Motor neuron (in vitro differentiated cells): ENCODE data around the gene TSPAN18. TPM values are rescaled to one million over a fixed set of nuclear protein-coding genes. Genes with fewer than 3 reads are reported as not detected.

ENCODE experiments used
- ATAC-seq, 8 experiments: fragments of 200-7000 bp; cut with Tn5 transposase; replicated peaks in 6 of 8; 2 replicates each; pipeline ENCODE4 v1.8.0; 2021; ENCODE audit warnings: mild to moderate bottlenecking in 8 of 8, moderate library complexity in 8 of 8
- H3K27ac ChIP-seq, 2 donors: fragments of 250-450 bp; sonication (Bioruptor Pico); 2 replicates each; pipeline ENCODE4 v1.9.0; 2021; ENCODE audit warnings: antibody characterized with exemption in 2 of 2, mild to moderate bottlenecking in 2 of 2, moderate library complexity in 1 of 2
- H3K4me1 ChIP-seq, 2 donors: fragments of 250-450 bp; sonication (Bioruptor Pico); replicated peaks in 1 of 2; 2 replicates each; pipeline ENCODE4 v1.6.1; 2021; ENCODE audit warnings: antibody characterized with exemption in 2 of 2, mild to moderate bottlenecking in 2 of 2, moderate library complexity in 1 of 2
- H3K4me3 ChIP-seq, 5 donors: fragments of 250-450 bp; sonication (Bioruptor Pico); 2 replicates each; pipeline ENCODE4 v1.9.0; 2021; ENCODE audit warnings: antibody characterized with exemption in 5 of 5, mild to moderate bottlenecking in 5 of 5, moderate library complexity in 4 of 5
- WGBS, 10 experiments: fragments of 450-650 bp; shearing (Covaris generic); methylation state at CpG; one replicate each; pipeline ENCODE4 v1.0.0; 2022; 5-methylcytosine and 5-hydroxymethylcytosine counted together
- in situ Hi-C, 9 experiments: fragments of 400-800 bp; cut with MboI; loops; one replicate each; pipeline ENCODE4 v1.15.0; 2021; ENCODE audit warnings: low sequenced_read_pairs in 9 of 9, low pct_unique_long_range_greater_than_20kb in 2 of 9; ENCODE audit not compliant: unreplicated experiment in 9 of 9
- total RNA-seq, 8 experiments: library from RNA; unstranded; fragments of 300-600 nt; gene quantifications; 2 replicates each; pipeline versions ENCODE4 v1.2.3 to v1.2.4, GENCODE V29; 2022

The TSPAN18 gene
- total RNA-seq, 8 experiments from 2014 or later: 17.4 to 128 (median 30.2) TPM

GRCh38 chr11:44913502-44913901, 186.7 kb downstream of the TSPAN18 start:
- H3K4me1 ChIP-seq: peaks cover 26 to 29% of the 10 kb centered on the region in 2 donors
- no peak overlapping the region for H3K27ac ChIP-seq
- H3K4me3 ChIP-seq: no peak overlapping the region
- ATAC-seq: peak in 2 of 8 experiments; percentile 11 to 46
- in situ Hi-C loops: loop anchor here (10.0 to 25.0 kb wide), 5 partner anchors 176 to 301 kb away; partner anchors contain the start of gene TSPAN18 (in 1 of the 9)

DNA sequence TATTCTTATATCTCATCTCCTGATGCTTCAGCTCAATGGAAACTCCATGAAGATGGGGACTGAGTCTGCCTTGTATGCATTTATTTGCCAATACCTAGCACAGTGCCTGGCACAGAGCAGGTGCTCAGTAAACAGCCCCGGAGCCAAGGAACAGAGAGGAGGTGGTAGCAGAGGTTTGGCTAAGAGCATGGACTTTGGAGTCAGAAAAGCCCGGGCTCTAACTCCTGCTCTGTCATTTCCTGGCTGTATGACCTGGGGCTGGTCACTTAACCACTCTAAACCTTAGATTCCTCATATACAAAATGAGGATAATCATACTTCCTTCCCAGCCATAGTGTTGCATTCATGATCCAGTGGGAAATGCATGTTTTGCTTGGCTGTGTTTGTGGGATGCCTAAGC, 187.3 kb downstream of the TSPAN18 start:
- ATAC-seq: no peak
- Histone ChIP-seq H3K27ac (no peak overlapping the region), H3K4me3 (no peak overlapping the region), H3K4me1 (peaks cover 26 to 29% of the 10 kb centered on the region in 2 donors)
- in situ Hi-C loops: loop anchor here (10.0 to 25.0 kb wide), 5 partner anchors 177 to 302 kb away; partner anchors contain the start of gene TSPAN18 (in 1 of the 9)
- 48 to 100% (median 100%) methylated on average over 1 to 2 of the region's 2 CpGs; no CpG with 5 or more reads in 4 of the 10 experiments for WGBS, 10 experiments

DNA sequence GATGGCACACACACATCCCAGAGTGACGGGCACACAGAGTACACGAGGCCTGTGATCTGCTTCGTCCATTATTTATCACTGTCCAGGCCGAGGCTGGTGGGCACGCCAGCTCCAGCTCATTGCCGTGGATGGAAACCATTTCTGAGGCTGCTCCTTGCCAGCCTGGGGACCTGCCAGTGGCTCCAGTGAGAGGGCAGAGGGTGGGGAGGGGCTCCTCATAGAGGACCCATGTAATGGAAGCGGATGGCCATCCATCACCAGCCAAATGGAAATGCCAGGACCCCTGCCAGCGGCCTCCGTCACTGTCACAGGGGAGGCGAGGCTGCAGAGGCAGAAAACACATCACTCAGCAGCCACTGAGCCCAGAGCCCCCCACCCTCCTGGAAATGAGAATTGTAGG, 188.2 kb downstream of the TSPAN18 start:
- 60 to 79% (median 68%) methylated on average over 1 to 6 of the region's 10 CpGs; no CpG with 5 or more reads in 7 of the 10 experiments for WGBS, 10 experiments
- ATAC-seq: peak in 3 of 8 experiments; percentile 5 to 45 (median 22)
- no peak overlapping the region for H3K27ac ChIP-seq
- no peak overlapping the region for H3K4me3 ChIP-seq
- in situ Hi-C loops: loop anchor here (10.0 to 25.0 kb wide), 5 partner anchors 178 to 303 kb away; partner anchors contain the start of gene TSPAN18 (in 1 of the 9)
- H3K4me1 ChIP-seq: peaks cover 26 to 29% of the 10 kb centered on the region in 2 donors

DNA sequence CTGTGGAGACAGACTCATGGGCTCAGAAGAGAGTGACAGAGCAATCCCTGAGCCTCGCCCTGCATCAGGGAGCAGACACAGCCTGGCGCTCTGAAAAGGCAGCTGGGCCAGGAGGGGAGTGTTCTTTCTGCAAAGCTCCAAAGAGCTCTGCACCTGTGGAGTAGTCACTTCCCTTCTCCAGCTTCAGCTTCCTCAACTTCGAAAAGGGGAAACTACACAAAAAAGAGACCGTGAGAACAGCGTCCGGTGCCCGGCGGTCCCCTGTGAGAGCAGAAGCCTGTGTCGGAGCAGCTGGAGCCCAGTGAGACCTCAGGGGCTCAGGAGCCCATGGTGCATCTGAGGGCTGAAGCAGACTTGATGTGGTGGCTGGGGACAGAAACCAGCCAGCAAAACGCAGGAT, 188.9 kb downstream of the TSPAN18 start:
- in situ Hi-C loops: loop anchor here (10.0 to 25.0 kb wide), 5 partner anchors 178 to 303 kb away; partner anchors contain the start of gene TSPAN18 (in 1 of the 9)
- ATAC-seq: no peak
- 80 to 100% methylated on average over 1 to 2 of the region's 10 CpGs; no CpG with 5 or more reads in 8 of the 10 experiments for WGBS, 10 experiments
- H3K27ac ChIP-seq: no peak overlapping the region
- H3K4me1 ChIP-seq: peaks cover 24 to 25% of the 10 kb centered on the region in 2 donors
- no peak overlapping the region for H3K4me3 ChIP-seq

DNA sequence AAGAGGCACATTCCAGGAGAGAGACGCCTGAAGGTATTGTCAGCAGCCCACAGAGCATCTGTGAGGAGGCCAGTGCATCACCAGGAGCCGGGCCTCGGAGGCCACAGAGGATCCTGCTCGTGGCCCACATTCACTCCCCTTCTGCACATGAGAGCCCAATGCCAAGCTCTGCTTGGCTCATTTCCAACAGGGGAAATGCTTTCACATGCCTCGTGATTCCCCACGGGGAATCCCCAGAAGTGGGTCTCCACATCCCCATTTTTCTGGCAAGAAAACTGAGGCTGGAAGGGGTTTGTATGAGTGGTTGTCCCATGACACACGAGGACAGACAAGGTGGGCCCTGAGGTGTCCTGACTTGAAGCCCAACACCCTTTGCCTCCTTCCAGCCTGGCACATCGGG, 189.6 kb downstream of the TSPAN18 start:
- Histone ChIP-seq H3K27ac (no peak overlapping the region), H3K4me3 (no peak overlapping the region), H3K4me1 (peaks cover 17% of the 10 kb centered on the region in 2 donors)
- no peak for ATAC-seq
- in situ Hi-C loops: loop anchor here (10.0 to 25.0 kb wide), 5 partner anchors 179 to 304 kb away; partner anchors contain the start of gene TSPAN18 (in 1 of the 9)
- WGBS, 10 experiments: 100% methylated on average over 1 to 3 of the region's 8 CpGs; no CpG with 5 or more reads in 7 of the 10 experiments

GRCh38 chr11:44916801-44917385, 190.1 kb downstream of the TSPAN18 start:
- no peak overlapping the region for H3K4me3 ChIP-seq
- ATAC-seq: no peak
- peaks cover 11 to 12% of the 10 kb centered on the region in 2 donors for H3K4me1 ChIP-seq
- WGBS, 10 experiments: 0 to 100% (median 87%) methylated on average over 1 to 3 of the region's 10 CpGs; no CpG with 5 or more reads in 7 of the 10 experiments
- in situ Hi-C loops: loop anchor here (10.0 to 25.0 kb wide), 5 partner anchors 180 to 305 kb away; partner anchors contain the start of gene TSPAN18 (in 1 of the 9)
- no peak overlapping the region for H3K27ac ChIP-seq

GRCh38 chr11:44917741-44918140, 191.0 kb downstream of the TSPAN18 start:
- no peak for ATAC-seq
- no peak overlapping the region for H3K4me3 ChIP-seq
- in situ Hi-C loops: loop anchor here (10.0 to 25.0 kb wide), 5 partner anchors 180 to 305 kb away; partner anchors contain the start of gene TSPAN18 (in 1 of the 9)
- no peak overlapping the region for H3K27ac ChIP-seq
- WGBS, 10 experiments: 100% methylated on average over 1 to 4 of the region's 4 CpGs; no CpG with 5 or more reads in 4 of the 10 experiments
- H3K4me1 ChIP-seq: peaks cover 5 to 7% of the 10 kb centered on the region in 2 donors

GRCh38 chr11:44920451-44920850, 193.7 kb downstream of the TSPAN18 start:
- H3K4me3 ChIP-seq: no peak overlapping the region
- in situ Hi-C loops: loop anchor here in 4 of 9 experiments (25.0 kb wide), 3 partner anchors 183 to 308 kb away; partner anchors contain the start of gene TSPAN18 (in 1 of the 4)

GRCh38 chr11:44923115-44923514, 196.4 kb downstream of the TSPAN18 start:
- H3K4me3 ChIP-seq: no peak overlapping the region
- in situ Hi-C loops: loop anchor here in 4 of 9 experiments (25.0 kb wide), 3 partner anchors 186 to 311 kb away; partner anchors contain the start of gene TSPAN18 (in 1 of the 4)
- H3K27ac ChIP-seq: no peak overlapping the region
- no peak for ATAC-seq
- 87 to 100% (median 96%) methylated on average over 2 to 4 of the region's 7 CpGs; no CpG with 5 or more reads in 7 of the 10 experiments for WGBS, 10 experiments
- H3K4me1 ChIP-seq: peaks cover 0 to 3% of the 10 kb centered on the region in 2 donors

More at GRCh38 chr11:44920451-44920850, 193.7 kb downstream of the TSPAN18 start:
- Histone ChIP-seq H3K4me1 (peaks cover 0 to 2% of the 10 kb centered on the region in 2 donors), H3K27ac (no peak overlapping the region)
- 0 to 83% (median 80%) methylated on average over 1 to 3 of the region's 7 CpGs; no CpG with 5 or more reads in 4 of the 10 experiments for WGBS, 10 experiments
- ATAC-seq: no peak

GRCh38 chr11:44923806-44924205, 197.0 kb downstream of the TSPAN18 start:
- no peak for ATAC-seq
- 80 to 100% (median 100%) methylated on average over 1 of the region's 3 CpGs; no CpG with 5 or more reads in 7 of the 10 experiments for WGBS, 10 experiments
- Histone ChIP-seq H3K4me1 (peaks cover 0 to 3% of the 10 kb centered on the region in 2 donors), H3K4me3 (no peak overlapping the region), H3K27ac (no peak overlapping the region)
- in situ Hi-C loops: loop anchor here in 4 of 9 experiments (25.0 kb wide), 3 partner anchors 187 to 312 kb away; partner anchors contain the start of gene TSPAN18 (in 1 of the 4)

DNA sequence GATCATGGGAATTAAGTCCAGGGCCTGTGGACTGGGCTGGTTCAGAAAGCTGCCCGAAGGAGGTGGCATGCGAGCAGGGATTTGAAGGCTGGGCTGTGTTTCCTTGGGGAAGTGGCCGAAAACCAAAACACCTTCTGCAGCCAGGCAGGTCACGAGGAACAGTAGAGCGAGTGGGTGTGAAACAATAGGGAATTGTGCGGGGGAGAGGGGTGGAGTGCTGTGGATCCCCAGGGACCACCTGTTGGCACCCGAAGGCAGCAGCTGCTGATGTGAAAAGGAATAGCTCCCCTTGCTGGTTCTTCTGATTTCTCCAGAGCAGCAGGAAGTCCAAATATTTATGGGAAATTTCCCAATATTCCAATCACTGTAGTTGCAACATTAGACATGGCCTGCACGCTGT, 199.3 kb downstream of the TSPAN18 start:
- WGBS, 10 experiments: 73 to 94% (median 87%) methylated on average over 3 to 7 of the region's 8 CpGs; no CpG with 5 or more reads in 4 of the 10 experiments
- no peak for ATAC-seq
- no peak overlapping the region for H3K27ac ChIP-seq
- peaks cover 0 to 3% of the 10 kb centered on the region in 2 donors for H3K4me1 ChIP-seq
- no peak overlapping the region for H3K4me3 ChIP-seq
- in situ Hi-C loops: loop anchor here in 8 of 9 experiments (25.0 kb wide), 3 partner anchors 361 to 411 kb away; partner anchors contain the start of gene SYT13 (in 4 of the 8)

DNA sequence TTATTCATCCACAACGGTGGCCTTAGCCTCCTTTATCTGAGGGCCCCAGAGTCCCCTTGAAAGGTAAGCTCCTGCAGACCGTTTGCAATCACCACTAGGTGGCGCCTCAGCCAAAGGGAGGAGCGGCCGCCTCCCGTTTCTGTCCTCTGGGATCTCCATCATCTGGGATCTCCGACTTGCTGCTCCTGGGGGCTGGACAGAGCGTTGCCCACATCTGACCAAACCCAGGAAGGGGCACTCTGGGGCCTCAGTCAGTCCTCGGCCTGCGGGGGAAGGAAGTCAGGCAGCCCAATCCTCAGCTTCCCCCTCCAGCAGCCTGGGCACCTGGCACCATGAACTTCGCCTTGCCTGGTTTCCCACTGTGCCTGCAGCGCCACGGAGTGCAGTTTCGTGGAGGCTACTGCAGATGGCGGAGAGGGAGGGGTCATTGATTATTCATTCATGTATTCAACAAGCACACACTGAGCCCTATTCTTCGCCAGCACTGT, 200.5 kb downstream of the TSPAN18 start:
- Histone ChIP-seq H3K4me1 (peaks cover 0 to 6% of the 10 kb centered on the region in 2 donors), H3K27ac (no peak overlapping the region), H3K4me3 (no peak overlapping the region)
- in situ Hi-C loops: loop anchor here in 8 of 9 experiments (25.0 kb wide), 3 partner anchors 360 to 410 kb away; partner anchors contain the start of gene SYT13 (in 4 of the 8)
- 0 to 100% (median 54%) methylated on average over 1 to 6 of the region's 16 CpGs; no CpG with 5 or more reads in 4 of the 10 experiments for WGBS, 10 experiments
- peak; percentile 38 to 79 (median 76) for ATAC-seq
